SJSA1 (cell line): ENCODE data around the gene MROH9. TPM values are rescaled to one million over a fixed set of nuclear protein-coding genes. Genes with fewer than 3 reads are reported as not detected.

Experiments used
- DNase-seq, 2 experiments: peaks; one replicate each; pipeline ENCODE4 v3.0.0-alpha.2; 2015 to 2020; ENCODE audit warnings: low spot score in 2 of 2, low read depth in 1 of 2
- H3K27ac ChIP-seq: fragments of 250-450 bp; sonication (Bioruptor Pico); 2 replicates; pipeline ENCODE4 v1.5.1; 2020; ENCODE audit warnings: mild to moderate bottlenecking, moderate library complexity
- H3K27me3 ChIP-seq: fragments of 250-450 bp; sonication (Bioruptor Pico); replicated peaks from 2 replicates; pipeline ENCODE4 v1.5.1; 2020; ENCODE audit warnings: mild to moderate bottlenecking, moderate library complexity
- H3K36me3 ChIP-seq: fragments of 250-450 bp; sonication (Bioruptor Pico); 2 replicates; pipeline ENCODE4 v1.5.1; 2020; ENCODE audit warnings: mild to moderate bottlenecking
- H3K4me1 ChIP-seq: fragments of 250-450 bp; sonication (Bioruptor Pico); replicated peaks from 2 replicates; pipeline ENCODE4 v1.6.1; 2021; ENCODE audit warnings: mild to moderate bottlenecking
- H3K4me3 ChIP-seq: fragments of 250-450 bp; sonication (Bioruptor Pico); 2 replicates; pipeline ENCODE4 v1.5.1; 2020; ENCODE audit warnings: mild to moderate bottlenecking
- H3K9me3 ChIP-seq: fragments of 250-450 bp; sonication (Bioruptor Pico); replicated peaks from 2 replicates; pipeline ENCODE4 v1.5.1; 2020; ENCODE audit warnings: mild to moderate bottlenecking
- total RNA-seq: library from RNA; depleted of rRNA; stranded (reverse); fragments of >200 nt; shearing (Covaris generic); gene quantifications from 2 replicates; pipeline ENCODE4 v1.2.3, GENCODE V29; 2014

The MROH9 gene
- total RNA-seq, 1 experiment from 2014 or later: not detected

DNA sequence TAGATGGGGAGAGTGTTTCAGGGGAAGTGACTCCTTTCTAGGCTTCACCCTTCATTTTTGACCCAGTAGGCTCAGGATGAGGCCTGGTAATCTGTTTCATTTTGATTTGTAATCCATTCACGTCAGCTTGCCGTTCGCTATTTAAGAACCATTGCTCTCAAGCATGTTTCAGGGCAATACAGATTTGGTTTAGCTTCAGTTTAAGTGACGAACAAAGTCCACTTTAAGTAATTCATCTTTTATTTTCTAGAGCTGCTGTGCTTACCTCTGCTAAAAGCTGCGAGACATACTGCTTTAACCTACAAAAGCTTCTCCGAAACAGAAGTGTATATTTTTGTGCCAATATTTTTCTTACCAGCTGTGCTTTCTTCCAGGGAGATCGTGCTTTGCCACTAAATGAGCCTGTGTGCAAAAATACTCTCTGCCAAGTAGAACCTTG is 146.4 kb downstream of the MROH9 start:
- Histone ChIP-seq H3K4me3 (no peak overlapping the region), H3K27ac (no peak overlapping the region), H3K27me3 (no peaks in the 10 kb centered on the region; the same call in 1 of the 2 replicates), H3K4me1 (no peaks in the 10 kb centered on the region), H3K36me3 (no peaks in the 10 kb centered on the region), H3K9me3 (no peaks in the 10 kb centered on the region)
- no peak for DNase-seq

GRCh38 chr1:171082606-171083005 is 147.3 kb downstream of the MROH9 start:
- H3K36me3 ChIP-seq: no peaks in the 10 kb centered on the region
- no peaks in the 10 kb centered on the region for H3K9me3 ChIP-seq
- no peaks in the 10 kb centered on the region; the same call in 1 of the 2 replicates for H3K27me3 ChIP-seq
- no peak overlapping the region for H3K4me3 ChIP-seq
- no peak overlapping the region for H3K27ac ChIP-seq
- H3K4me1 ChIP-seq: no peaks in the 10 kb centered on the region
- no peak for DNase-seq

GRCh38 chr1:171083222-171083621 is 147.9 kb downstream of the MROH9 start:
- Histone ChIP-seq H3K4me1 (no peaks in the 10 kb centered on the region), H3K9me3 (no peaks in the 10 kb centered on the region), H3K27ac (no peak overlapping the region), H3K4me3 (no peak overlapping the region), H3K27me3 (no peaks in the 10 kb centered on the region; the same call in 1 of the 2 replicates), H3K36me3 (no peaks in the 10 kb centered on the region)
- no peak for DNase-seq

DNA sequence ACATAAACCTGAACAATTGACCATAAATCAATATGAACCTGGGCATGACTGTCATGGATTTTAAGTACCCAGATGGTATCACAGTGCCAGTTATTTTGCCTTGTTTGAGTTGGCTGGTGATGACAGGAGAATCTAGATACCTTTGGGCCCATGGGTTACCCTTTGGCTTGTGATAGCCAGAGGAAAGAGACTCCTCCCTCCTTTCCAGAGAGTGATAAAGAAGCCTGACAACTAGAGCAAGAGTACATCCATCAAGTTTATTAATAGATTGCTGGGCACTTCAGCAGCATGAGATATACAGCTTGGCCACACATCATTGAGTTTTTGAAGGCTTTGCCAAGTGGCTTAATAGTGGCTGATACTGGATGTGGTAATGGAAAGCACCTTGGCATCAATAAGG is 148.8 kb downstream of the MROH9 start:
- H3K27ac ChIP-seq: no peak overlapping the region
- no peaks in the 10 kb centered on the region for H3K36me3 ChIP-seq
- H3K4me1 ChIP-seq: no peaks in the 10 kb centered on the region
- no peak overlapping the region for H3K4me3 ChIP-seq
- H3K9me3 ChIP-seq: no peaks in the 10 kb centered on the region
- no peak for DNase-seq
- H3K27me3 ChIP-seq: no peaks in the 10 kb centered on the region; the same call in 1 of the 2 replicates

DNA sequence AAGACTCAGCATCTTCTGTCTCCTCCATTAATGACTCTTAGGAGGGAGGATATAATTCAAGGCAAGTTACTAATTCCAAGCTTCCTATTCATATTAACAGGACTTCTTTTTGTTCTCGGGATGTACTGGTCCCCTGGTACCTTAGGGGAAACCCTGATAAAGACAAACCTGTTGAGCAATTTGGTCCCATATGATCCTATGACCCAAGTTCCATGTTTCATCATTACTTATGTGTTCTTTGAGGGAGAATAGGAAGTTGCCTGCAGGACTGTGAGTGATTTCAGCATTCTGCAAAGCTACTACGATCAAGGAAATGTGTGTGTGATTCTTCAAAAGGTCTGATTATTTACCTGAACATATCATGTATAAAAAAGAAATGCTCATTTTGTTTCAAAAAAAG is 149.5 kb downstream of the MROH9 start:
- Histone ChIP-seq H3K36me3 (no peaks in the 10 kb centered on the region), H3K4me3 (no peak overlapping the region), H3K9me3 (no peaks in the 10 kb centered on the region), H3K27ac (no peak overlapping the region), H3K27me3 (no peaks in the 10 kb centered on the region; the same call in 1 of the 2 replicates), H3K4me1 (no peaks in the 10 kb centered on the region)
- no peak for DNase-seq

DNA sequence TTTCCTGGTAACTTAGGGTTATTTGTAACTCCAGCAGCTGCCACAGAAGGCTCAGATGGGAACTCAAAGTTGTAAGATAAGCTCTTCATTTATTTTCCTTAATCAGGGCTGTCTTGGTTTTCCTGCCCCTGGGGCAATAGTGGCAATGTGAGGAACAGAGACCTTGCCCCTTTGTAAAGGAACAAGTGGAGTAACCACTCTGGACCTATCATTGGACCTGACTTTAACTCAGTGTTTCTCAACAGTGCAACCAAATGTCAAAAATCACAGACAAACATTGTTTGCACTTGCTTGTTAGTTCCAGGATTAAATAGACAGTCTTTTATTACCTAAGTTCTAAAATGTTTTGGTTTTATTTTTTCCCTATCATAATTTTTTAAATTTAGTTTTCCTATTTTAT is 152.6 kb downstream of the MROH9 start:
- no peak overlapping the region for H3K27ac ChIP-seq
- no peaks in the 10 kb centered on the region for H3K36me3 ChIP-seq
- DNase-seq: no peak
- H3K4me1 ChIP-seq: no peaks in the 10 kb centered on the region
- H3K27me3 ChIP-seq: no peaks in the 10 kb centered on the region
- no peak overlapping the region for H3K4me3 ChIP-seq
- H3K9me3 ChIP-seq: no peaks in the 10 kb centered on the region

- no peak within 1 kb of the TSS for H3K27ac ChIP-seq
- H3K4me3 ChIP-seq: no peak within 1 kb of the TSS
- H3K4me1 ChIP-seq: no peaks in the 10 kb centered on the region
- no peaks in the 10 kb centered on the region for H3K9me3 ChIP-seq
- H3K36me3 ChIP-seq: no peaks in the 10 kb centered on the region
- no peak for DNase-seq
- H3K27me3 ChIP-seq: no peaks in the 10 kb centered on the region
Measured at GRCh38 chr1:171090604-171091003, 155.3 kb downstream of the MROH9 start, which contains the start of gene FMO3. Gene FMO3 (plus strand): TSS chr1:171090905. CDS start chr1:171092659, 1,754 bp downstream.

GRCh38 chr1:171103862-171104261 is 168.5 kb downstream of the MROH9 start:
- Histone ChIP-seq H3K36me3 (no peaks in the 10 kb centered on the region), H3K9me3 (no peaks in the 10 kb centered on the region), H3K27ac (no peak overlapping the region), H3K27me3 (no peaks in the 10 kb centered on the region), H3K4me3 (no peak overlapping the region), H3K4me1 (no peaks in the 10 kb centered on the region)
- DNase-seq: no peak

DNA sequence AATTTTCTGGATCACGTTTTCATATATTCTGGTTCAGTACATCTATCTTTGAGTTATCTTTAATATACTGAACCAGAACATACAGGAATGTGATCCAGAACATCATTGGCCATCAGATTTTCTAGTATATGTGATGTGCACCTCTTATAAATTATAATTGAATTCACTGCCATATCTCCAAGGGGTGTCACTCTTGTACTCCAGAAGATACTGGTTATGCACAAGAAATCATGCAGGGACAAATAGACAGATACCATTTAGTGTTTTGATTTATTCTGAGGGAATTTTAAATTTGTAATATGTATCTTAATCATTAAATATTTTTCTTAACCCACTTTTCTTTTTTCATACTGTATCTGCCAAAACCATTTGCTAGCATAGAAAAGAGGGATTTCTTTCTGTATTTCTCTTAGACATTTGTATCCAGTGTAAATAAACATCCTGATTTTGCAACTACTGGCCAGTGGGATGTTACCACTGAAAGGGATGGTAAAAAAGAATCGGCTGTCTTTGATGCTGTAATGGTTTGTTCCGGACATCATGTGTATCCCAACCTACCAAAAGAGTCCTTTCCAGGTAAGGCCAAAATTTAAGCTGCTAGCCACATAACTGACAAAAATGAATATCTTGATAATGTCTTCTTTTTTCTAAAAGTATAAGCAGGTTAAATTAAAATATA is 172.1 kb downstream of the MROH9 start:
- no peaks in the 10 kb centered on the region; the same call in 1 of the 2 replicates for H3K9me3 ChIP-seq
- H3K27me3 ChIP-seq: no peaks in the 10 kb centered on the region
- no peak for DNase-seq
- no peaks in the 10 kb centered on the region for H3K36me3 ChIP-seq
- no peak overlapping the region for H3K27ac ChIP-seq
- no peaks in the 10 kb centered on the region for H3K4me1 ChIP-seq
- H3K4me3 ChIP-seq: no peak overlapping the region

- H3K27ac ChIP-seq: no peak overlapping the region
Measured at GRCh38 chr1:171107969-171108368, 172.6 kb downstream of the MROH9 start.

DNA sequence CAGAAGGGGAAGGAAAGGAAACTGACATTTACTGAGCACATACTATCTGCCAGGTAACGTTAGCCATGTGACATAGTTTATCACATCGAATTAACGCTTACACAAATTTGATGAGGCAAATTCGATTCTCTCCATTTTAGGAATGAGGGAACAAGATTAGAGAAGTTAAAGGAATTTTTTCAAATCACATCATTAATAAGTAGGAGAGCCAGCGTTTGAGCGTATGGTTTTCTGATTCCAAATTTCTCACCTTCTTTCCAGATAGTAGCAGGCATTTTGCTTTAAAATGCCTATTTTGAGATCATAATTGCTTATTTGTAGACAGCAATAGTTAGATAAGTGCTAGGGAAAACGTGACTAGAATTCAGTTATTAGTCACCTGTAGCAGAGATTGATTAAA is 174.6 kb downstream of the MROH9 start:
- Histone ChIP-seq H3K36me3 (no peaks in the 10 kb centered on the region), H3K27me3 (no peaks in the 10 kb centered on the region)
- DNase-seq: no peak

More at GRCh38 chr1:171107969-171108368, 172.6 kb downstream of the MROH9 start:
- H3K4me1 ChIP-seq: no peaks in the 10 kb centered on the region
- DNase-seq: no peak
- no peaks in the 10 kb centered on the region for H3K27me3 ChIP-seq
- H3K36me3 ChIP-seq: no peaks in the 10 kb centered on the region
- H3K4me3 ChIP-seq: no peak overlapping the region
- H3K9me3 ChIP-seq: no peaks in the 10 kb centered on the region; the same call in 1 of the 2 replicates

GRCh38 chr1:171110621-171111326 is 175.4 kb downstream of the MROH9 start:
- Histone ChIP-seq H3K27me3 (no peaks in the 10 kb centered on the region), H3K4me1 (no peaks in the 10 kb centered on the region), H3K36me3 (no peaks in the 10 kb centered on the region), H3K4me3 (no peak overlapping the region), H3K9me3 (no peaks in the 10 kb centered on the region; the same call in 1 of the 2 replicates), H3K27ac (no peak overlapping the region)
- no peak for DNase-seq

More for the DNA sequence above, 174.6 kb downstream of the MROH9 start:
- Histone ChIP-seq H3K27ac (no peak overlapping the region), H3K4me3 (no peak overlapping the region), H3K9me3 (no peaks in the 10 kb centered on the region; the same call in 1 of the 2 replicates), H3K4me1 (no peaks in the 10 kb centered on the region)

- Histone ChIP-seq H3K36me3 (no peaks in the 10 kb centered on the region), H3K27ac (no peak overlapping the region), H3K4me3 (no peak overlapping the region), H3K4me1 (no peaks in the 10 kb centered on the region), H3K27me3 (no peaks in the 10 kb centered on the region), H3K9me3 (no peaks in the 10 kb centered on the region; the same call in 1 of the 2 replicates)
- DNase-seq: no peak
Measured at GRCh38 chr1:171112119-171112518, 176.8 kb downstream of the MROH9 start.

- Histone ChIP-seq H3K36me3 (no peaks in the 10 kb centered on the region), H3K9me3 (no peaks in the 10 kb centered on the region; the same call in 1 of the 2 replicates), H3K4me3 (no peak overlapping the region), H3K27me3 (no peaks in the 10 kb centered on the region), H3K27ac (no peak overlapping the region), H3K4me1 (no peaks in the 10 kb centered on the region)
- no peak for DNase-seq
Measured at GRCh38 chr1:171113382-171113781, 178.0 kb downstream of the MROH9 start.
